MG63 (cell line): Measurements from ENCODE around the gene TEX55. TPM values are rescaled to one million over a fixed set of nuclear protein-coding genes. Genes with fewer than 3 reads are reported as not detected.
"Not testable (repeated sequence)": the region's sequence is repeated elsewhere in the genome, so short reads cannot be mapped to it uniquely, and the experiment has no call there.

Experiments used
- DNase-seq: peaks from one replicate; pipeline ENCODE4 v3.0.0-alpha.2; 2020
- H3K27me3 ChIP-seq: fragments of 250-450 bp; sonication (Bioruptor Pico); 2 replicates; pipeline ENCODE4 v1.5.1; 2020; ENCODE audit warnings: mild to moderate bottlenecking, moderate library complexity
- H3K36me3 ChIP-seq: fragments of 250-450 bp; sonication (Bioruptor Pico); 2 replicates; pipeline ENCODE4 v1.5.1; 2020; ENCODE audit warnings: mild to moderate bottlenecking, moderate library complexity
- H3K4me3 ChIP-seq: fragments of 250-450 bp; sonication (Bioruptor Pico); 2 replicates; pipeline ENCODE4 v1.5.1; 2020; ENCODE audit warnings: mild to moderate bottlenecking, moderate library complexity
- H3K9me3 ChIP-seq: fragments of 250-450 bp; sonication (Bioruptor Pico); 2 replicates; pipeline ENCODE4 v1.5.1; 2020; ENCODE audit warnings: mild to moderate bottlenecking, moderate library complexity
- total RNA-seq: library from RNA; depleted of rRNA; stranded (reverse); fragments of >200 nt; shearing (Covaris generic); gene quantifications from 2 replicates; pipeline ENCODE4 v1.2.3, GENCODE V29; 2014; ENCODE audit warnings: low replicate concordance

Gene TEX55
- total RNA-seq, 1 experiment from 2014 or later, result not detected

DNA sequence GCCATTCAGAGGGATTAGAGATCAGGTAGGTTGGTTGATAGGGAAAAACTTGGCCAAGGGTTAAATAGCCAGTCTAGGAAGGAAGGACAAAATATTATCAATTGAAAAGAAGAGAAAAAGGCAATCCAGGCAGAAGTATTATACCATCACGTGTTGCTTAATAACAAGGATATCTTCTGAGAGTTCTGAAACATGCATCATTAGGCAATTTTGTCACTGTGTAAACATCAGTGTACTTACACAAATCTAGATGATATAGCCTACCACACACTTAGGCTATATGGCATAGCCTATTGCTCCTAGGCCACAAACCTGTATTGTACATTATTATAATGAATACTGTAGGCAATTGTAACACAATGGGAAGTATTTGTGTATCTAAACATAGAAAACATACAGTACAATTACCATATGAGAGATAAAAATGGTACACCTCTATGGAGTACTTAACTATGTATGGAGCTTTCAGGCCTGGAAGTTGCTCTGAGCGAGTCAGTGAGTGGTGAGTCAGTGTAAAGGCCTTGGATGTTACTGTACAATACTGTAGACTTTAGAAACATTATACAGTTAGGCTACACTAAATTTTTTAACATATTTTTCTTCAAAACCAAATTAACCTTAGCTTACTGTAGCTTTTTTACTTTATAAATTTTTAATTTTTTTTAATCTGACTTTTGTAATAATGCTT, 2.7 kb downstream of the TEX55 start:
- Histone ChIP-seq H3K4me3 (no peak overlapping the region), H3K36me3 (no peaks in the 10 kb centered on the region), H3K27me3 (no peaks in the 10 kb centered on the region), H3K9me3 (peaks cover 2% of the 10 kb centered on the region; the same call in 1 of the 2 replicates)
- DNase-seq, result peak; percentile 54

DNA sequence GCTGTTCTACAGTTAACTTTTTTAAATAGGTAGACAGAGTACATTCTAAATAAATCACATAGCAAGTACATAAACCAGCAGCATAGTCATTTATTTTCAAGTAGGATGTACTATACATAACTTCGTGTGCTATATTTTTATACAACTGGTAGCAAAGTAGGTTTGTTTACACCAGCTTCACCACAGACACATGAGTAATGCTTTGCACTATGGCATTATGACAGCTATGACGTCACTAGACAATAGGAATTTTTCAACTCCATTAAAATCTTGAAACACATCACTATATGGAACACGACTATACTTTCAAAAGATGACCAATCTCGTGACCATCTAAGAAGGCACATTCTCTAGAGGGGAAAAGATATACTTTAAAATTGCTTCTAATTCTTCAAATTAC, 3.5 kb downstream of the TEX55 start:
- peaks cover 2% of the 10 kb centered on the region; the same call in 1 of the 2 replicates for H3K9me3 ChIP-seq
- DNase-seq, result no peak

DNA sequence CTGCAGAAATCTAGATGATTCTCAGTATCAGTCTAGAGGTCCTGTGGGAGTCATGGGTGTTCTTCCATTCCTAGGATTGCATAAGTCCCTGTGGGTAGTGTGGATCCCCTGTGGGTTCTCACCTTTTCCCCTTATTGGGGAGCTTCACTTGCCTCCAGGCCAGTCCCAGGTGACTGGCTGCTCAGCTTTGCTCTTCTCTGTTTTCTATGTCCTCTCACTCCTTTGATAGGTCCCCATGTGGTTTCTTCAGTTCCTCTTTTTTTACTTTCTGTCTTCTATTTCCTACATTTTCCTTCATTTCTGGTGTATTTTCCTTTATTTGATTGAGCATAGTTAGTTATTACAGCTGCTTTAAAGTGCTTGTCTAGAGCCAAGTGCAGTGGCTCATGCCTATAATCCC, 10.9 kb downstream of the TEX55 start:
- DNase-seq, result no peak
- Histone ChIP-seq H3K36me3 (no peaks in the 10 kb centered on the region), H3K4me3 (no peak overlapping the region), H3K27me3 (peaks cover 4% of the 10 kb centered on the region; the same call in 1 of the 2 replicates), H3K9me3 (peaks cover 2% of the 10 kb centered on the region; the same call in 1 of the 2 replicates)

More for the DNA sequence above, 3.5 kb downstream of the TEX55 start:
- Histone ChIP-seq H3K4me3 (no peak overlapping the region), H3K27me3 (no peaks in the 10 kb centered on the region), H3K36me3 (no peaks in the 10 kb centered on the region)

DNA sequence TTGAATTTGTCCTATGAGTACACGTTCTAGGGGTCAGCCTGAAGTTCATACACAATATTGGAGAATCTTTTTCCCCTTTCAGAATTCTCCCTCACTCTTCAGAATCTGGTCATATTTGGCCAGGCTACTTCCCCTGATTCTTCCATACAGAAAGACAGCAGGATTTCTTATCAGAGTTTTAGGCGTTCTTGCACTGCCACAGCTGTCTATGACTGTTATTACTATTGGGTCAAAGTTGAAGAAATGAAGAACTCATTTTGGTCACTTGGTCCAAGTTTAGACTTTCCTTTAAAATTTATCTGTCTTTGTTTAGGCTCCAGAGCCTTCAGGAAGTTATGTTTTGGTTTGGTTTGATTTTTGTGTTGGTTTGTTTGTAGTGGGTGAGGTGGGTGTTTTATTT, 12.0 kb downstream of the TEX55 start:
- DNase-seq, result no peak
- Histone ChIP-seq H3K36me3 (no peaks in the 10 kb centered on the region), H3K27me3 (peaks cover 4% of the 10 kb centered on the region; the same call in 1 of the 2 replicates), H3K9me3 (peaks cover 2% of the 10 kb centered on the region; the same call in 1 of the 2 replicates), H3K4me3 (no peak overlapping the region)

DNA sequence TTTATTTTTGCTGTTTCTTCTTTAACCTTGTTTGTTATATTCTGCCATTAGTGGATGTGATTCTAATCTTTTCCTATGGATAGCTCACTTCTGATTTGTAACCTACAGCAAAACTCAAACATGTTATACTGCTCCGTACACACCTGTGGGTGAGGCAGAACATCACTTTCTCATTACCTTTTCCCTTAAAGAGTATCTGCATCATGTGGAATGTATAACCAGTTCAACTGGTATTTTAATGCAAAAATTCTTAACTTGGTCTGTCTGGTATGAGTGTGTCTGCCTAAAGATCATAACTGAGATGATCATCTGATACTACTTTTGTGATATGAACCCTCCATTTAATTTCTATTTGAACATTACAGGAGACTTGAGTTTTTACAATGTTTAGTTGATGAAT, 14.4 kb downstream of the TEX55 start:
- no peak overlapping the region for H3K4me3 ChIP-seq
- no peaks in the 10 kb centered on the region for H3K36me3 ChIP-seq
- no peak for DNase-seq
- H3K27me3 ChIP-seq, result peaks cover 4% of the 10 kb centered on the region; the same call in 1 of the 2 replicates
- H3K9me3 ChIP-seq, result no peaks in the 10 kb centered on the region

DNA sequence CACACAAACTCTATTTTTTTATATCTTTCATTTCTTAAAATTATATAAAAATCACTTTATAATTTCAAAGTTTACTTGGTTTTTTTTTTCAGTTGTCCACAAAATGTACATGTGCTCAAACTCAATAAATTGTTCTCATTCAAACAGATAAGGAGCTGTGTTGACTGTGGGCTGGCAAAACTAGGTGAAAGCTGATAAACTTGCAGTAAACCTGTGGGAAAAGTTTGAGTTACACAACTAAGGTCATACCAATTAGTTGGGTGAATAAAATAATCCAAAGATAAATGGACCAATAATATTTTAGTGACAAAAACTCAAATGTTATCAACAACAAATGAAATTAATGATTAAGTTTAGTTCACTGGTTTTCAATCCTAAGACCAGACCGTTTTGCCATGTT, 14.8 kb downstream of the TEX55 start:
- Histone ChIP-seq H3K9me3 (no peaks in the 10 kb centered on the region), H3K4me3 (no peak overlapping the region), H3K27me3 (peaks cover 4% of the 10 kb centered on the region; the same call in 1 of the 2 replicates), H3K36me3 (no peaks in the 10 kb centered on the region)
- no peak for DNase-seq

DNA sequence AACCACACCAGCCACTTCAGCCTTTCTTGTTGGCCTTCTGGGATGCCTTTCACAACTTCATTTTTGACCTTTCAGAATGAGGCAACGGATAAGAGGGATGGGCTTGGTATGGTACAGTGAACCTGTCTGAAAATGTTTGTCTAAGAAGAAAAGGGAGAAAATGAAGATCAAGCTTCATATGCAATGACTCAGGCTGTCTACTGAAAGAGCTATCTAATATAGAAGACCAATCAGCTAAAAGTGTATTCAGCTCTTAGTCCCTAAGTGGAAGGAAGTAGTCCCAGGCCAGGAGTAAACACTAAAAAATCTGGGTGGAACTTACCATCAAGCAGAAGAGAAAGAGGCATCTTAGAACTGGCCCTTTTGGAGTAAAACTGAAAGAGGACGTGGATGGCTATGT, 15.3 kb downstream of the TEX55 start:
- Histone ChIP-seq H3K4me3 (no peak overlapping the region), H3K27me3 (peaks cover 4% of the 10 kb centered on the region; the same call in 1 of the 2 replicates), H3K36me3 (no peaks in the 10 kb centered on the region), H3K9me3 (no peaks in the 10 kb centered on the region)
- DNase-seq, result no peak

DNA sequence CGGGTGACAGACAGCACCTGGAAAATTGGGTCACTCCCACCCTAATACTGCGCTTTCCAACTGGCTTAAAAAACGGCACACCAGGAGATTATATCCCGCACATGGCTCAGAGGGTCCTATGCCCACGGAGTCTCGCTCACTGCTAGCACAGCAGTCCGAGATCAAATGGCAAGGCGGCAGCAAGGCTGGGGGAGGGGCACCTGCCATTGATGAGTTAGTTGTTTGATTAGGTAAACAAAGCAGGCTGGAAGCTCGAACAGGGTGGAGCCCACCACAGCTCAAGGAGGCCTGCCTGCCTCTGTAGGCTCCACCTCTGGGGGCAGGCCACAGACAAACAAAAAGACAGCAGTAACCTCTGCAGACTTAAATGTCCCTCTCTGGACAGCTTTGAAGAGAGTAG, 18.8 kb downstream of the TEX55 start:
- not testable (repeated sequence) for DNase-seq, H3K9me3 ChIP-seq, H3K27me3 ChIP-seq, H3K4me3 ChIP-seq, H3K36me3 ChIP-seq

DNA sequence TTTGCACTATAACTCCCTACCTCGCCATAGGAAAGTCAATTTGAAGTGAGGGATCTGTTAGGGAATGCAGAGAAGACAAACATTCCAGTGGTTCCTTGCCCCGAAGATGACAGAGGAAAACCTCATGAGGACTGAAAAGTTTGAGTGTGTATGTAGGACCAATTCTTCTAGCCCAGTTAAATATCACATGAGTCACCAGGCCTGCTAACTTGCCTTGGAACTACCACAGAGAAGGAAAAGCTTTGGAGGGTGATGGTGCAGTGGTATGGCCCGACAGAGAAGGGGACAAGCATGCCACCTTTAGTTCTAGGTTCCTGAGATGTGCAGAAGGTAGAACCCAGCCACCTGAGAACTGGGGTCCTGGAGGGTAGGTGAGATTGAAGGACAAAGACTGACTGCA, 24.9 kb downstream of the TEX55 start:
- Histone ChIP-seq H3K27me3 (no peaks in the 10 kb centered on the region), H3K9me3 (no peaks in the 10 kb centered on the region), H3K4me3 (no peak overlapping the region), H3K36me3 (no peaks in the 10 kb centered on the region)
- no peak for DNase-seq

DNA sequence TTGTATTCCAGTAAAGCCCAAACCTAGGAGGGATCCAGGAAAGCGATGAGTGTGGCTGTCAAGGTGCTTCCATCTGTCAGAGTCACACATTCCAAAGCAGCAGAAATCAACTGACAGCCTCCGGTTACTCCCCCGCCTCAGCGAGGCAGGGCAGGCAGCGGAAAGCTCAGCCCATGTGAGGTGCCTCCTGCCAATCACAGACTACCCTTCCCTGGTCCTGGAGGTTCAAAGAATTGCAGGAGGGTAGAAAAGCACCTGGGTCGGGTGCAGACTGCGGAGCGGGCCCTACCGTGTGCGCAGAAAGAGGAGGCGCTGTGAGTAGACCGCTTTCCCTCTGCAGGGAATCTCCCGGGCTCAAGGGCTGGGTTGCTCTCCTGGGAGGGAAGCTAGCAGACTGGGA, 27.4 kb downstream of the TEX55 start, which contains the start of gene UPK1B:
UPK1B (plus strand) TSS at position 274 of the 400 bp plus-strand sequence. CDS start 13,144 bp downstream, outside the sequence.
- no peak for DNase-seq
- H3K27me3 ChIP-seq, result no peaks in the 10 kb centered on the region
- H3K36me3 ChIP-seq, result no peaks in the 10 kb centered on the region
- no peak within 1 kb of the TSS for H3K4me3 ChIP-seq
- H3K9me3 ChIP-seq, result no peaks in the 10 kb centered on the region

DNA sequence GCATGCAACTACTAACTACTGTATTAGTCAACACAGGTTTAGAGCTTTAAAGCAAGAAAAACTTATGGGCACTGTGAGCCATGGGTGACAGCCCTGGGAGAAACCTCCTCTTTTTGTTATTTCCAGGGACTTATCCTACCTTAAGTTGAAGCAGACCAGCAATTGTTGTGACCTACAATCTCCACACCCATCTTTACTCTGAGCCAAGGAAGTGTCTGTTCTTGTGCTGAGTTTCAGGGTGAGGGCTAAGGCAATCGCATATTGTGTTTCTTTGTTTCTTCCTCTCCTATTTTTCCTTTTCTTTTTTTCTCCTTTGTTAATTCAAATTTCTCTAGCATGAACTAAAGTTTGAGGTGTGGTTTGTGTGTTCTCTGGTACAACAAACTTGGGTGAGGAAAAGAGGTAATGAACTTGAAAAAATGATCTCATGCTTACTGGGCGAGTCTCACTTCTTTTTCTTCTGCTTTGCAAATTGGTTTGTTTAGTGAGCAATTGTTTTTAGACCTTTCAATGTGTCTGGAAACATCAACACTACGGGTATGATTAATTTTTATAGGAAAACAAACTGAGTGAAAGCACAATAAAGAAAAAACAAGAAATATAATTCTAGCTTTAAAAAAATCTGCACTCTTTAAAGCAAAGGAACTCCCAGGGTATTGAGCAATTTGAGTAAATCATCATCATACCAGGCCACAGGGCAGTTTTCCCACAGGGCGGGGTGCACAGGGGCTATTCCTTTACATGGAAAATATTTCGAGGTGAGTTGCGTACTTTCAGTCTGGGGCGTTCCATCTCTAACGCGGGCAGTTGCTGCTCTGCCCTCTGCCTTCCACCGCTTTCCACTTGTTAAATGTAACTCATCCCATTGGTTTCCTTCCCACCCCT, 30.1 kb downstream of the TEX55 start:
- Histone ChIP-seq H3K36me3 (no peaks in the 10 kb centered on the region), H3K27me3 (no peaks in the 10 kb centered on the region), H3K9me3 (no peaks in the 10 kb centered on the region; the same call in 1 of the 2 replicates), H3K4me3 (no peak overlapping the region)
- peak; percentile 24 for DNase-seq

DNA sequence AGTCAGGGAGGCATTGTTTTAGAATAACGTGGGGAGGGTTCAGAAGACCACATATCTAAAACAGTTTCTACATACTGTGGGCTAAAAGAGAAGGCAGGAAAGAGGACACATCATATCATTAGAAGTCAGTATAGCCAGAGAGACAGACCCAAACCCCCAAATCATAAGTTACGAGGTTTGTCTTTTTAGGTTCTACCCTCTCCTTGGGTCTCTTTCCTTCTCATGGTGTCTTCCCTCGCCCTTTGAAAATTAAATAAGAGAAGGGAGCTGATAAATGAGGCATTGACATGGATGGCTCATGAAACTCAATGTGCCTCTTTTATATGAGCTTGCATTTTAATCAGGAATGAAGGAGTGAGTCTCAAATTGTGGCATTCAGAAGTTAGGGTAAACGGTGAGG, 30.8 kb downstream of the TEX55 start:
- no peak overlapping the region for H3K4me3 ChIP-seq
- no peaks in the 10 kb centered on the region; the same call in 1 of the 2 replicates for H3K9me3 ChIP-seq
- DNase-seq, result no peak
- no peaks in the 10 kb centered on the region for H3K27me3 ChIP-seq
- no peaks in the 10 kb centered on the region for H3K36me3 ChIP-seq

DNA sequence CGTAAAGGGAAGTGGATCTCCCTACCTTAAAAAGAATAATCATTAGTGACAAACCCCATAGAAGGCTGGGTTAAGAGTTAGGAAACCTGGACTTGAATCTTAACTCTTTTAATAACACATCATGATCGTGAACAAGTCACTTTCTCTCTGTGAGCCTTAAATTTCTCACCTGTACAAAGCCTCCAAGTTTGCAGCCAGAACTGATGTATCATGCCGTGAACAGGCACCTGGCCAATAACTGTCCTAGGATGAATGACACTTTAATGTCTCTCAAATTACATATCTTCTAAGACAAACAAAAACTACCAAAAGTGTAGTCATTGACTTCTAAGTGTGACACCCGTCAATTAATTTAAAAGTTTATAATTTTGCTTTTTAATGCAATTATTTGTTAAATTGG, 31.4 kb downstream of the TEX55 start:
- DNase-seq, result no peak
- no peaks in the 10 kb centered on the region for H3K27me3 ChIP-seq
- H3K9me3 ChIP-seq, result no peaks in the 10 kb centered on the region; the same call in 1 of the 2 replicates
- H3K36me3 ChIP-seq, result no peaks in the 10 kb centered on the region
- H3K4me3 ChIP-seq, result no peak overlapping the region

DNA sequence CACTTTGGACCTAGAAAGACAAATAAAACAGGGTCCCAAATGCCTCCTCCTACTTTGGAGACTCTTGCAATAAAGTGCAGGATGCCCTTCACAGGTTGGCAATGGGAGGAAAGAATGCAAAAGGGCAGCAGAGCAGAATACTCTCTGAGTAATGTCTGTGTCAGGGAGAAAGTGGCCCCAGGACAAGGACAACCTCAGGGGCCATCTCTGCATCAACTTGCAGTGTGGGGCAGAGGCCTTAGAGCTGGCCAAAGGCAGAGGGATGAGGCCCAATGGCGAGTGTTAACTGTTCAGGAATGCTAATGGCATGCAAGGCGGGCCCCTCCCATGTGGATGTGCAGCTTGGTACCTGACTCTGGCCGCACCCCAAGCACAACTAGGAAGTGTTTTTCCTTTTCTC, 35.8 kb downstream of the TEX55 start:
- Histone ChIP-seq H3K4me3 (no peak overlapping the region), H3K9me3 (no peaks in the 10 kb centered on the region; the same call in 1 of the 2 replicates), H3K27me3 (no peaks in the 10 kb centered on the region), H3K36me3 (no peaks in the 10 kb centered on the region)
- DNase-seq, result peak; percentile 55

DNA sequence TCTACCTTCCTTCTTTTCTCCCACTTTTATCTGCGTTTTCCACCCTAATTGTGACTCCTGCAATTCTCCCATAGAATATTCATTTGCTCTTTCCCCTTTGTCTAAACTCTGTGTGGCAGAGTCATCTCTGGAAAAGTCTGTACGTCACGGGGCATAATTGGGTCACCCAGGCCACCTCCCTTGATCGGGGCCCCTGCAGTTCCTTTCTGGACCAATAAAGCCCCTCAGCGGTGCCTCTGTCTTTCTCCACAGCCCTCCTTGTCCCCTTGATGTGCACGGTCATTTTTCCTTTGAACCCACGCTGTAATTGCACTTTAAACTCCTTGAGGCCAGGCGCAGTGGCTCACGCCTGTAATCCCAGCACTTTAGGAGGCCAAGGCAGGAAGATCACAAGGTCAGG, 38.1 kb downstream of the TEX55 start:
- Histone ChIP-seq H3K36me3 (no peaks in the 10 kb centered on the region), H3K9me3 (no peaks in the 10 kb centered on the region; the same call in 1 of the 2 replicates), H3K4me3 (no peak overlapping the region), H3K27me3 (no peaks in the 10 kb centered on the region)
- no peak for DNase-seq

DNA sequence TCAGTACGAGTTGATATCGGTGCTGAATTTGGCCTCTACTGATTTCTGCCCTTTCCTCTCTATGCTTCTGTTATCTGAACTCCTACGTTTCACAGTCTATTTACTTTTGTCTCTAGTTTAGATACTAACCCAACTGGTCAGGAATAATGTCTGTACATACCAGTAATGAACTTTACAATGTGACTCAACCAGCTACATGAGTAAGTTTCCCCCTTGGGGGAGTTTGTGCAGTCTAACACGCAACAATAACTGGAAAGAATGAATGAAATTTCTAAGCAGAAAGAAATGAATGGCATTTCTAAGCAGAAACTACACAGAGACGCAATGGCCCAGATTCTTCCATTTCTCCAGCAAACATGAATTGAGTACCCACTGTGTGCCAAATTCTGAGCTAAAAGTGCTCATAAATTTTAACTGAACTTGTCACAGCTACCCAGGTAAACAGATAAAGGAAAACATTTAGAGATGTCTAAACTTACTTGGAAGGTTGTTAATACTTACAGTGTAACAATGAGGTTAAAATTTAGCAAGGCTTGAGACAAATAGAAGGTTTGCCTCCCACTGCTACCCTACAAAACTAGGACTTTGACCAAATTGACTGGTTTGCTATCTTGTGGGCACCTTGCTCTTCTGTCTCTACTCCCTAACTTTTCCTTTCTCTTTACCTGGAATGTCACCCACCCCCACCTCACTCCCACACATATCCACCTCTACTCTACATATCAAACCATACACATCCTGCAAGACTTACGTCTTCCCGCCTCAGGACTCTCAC, 39.0 kb downstream of the TEX55 start:
- Histone ChIP-seq H3K9me3 (no peaks in the 10 kb centered on the region; the same call in 1 of the 2 replicates), H3K27me3 (no peaks in the 10 kb centered on the region), H3K4me3 (no peak overlapping the region), H3K36me3 (no peaks in the 10 kb centered on the region)
- no peak for DNase-seq

DNA sequence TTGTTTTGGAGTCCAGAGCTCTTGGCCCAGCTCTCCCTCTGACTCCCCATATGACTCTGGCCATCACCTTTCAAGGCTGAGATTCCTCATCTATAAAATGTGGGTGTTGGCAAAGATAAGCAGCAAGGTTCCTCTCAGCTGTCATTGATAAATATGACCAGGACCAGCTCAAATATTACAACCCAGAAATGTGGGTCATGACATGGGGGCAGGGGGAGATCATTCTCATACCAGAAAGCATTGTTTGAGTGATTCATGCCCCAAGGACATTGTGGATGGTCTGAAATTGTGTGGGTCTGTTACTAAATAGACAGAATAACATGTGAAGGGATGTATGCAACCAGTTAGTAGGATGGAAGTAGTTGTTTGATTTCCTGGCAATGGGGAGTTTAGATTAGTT, 41.3 kb downstream of the TEX55 start:
- H3K36me3 ChIP-seq, result no peaks in the 10 kb centered on the region
- H3K4me3 ChIP-seq, result no peak overlapping the region
- H3K9me3 ChIP-seq, result no peaks in the 10 kb centered on the region
- DNase-seq, result no peak
- H3K27me3 ChIP-seq, result no peaks in the 10 kb centered on the region
